IMR-90 (cell line): Measurements from ENCODE around the gene SLC13A5.

ENCODE experiments used
- BHLHE40 ChIP-seq: fragments of 150-350 bp; IDR thresholded peaks from 2 replicates; pipeline ENCODE4 v1.6.1; 2016; ENCODE audit warnings: mild to moderate bottlenecking, low read depth, low read length
- CEBPB ChIP-seq: IDR thresholded peaks from 2 replicates; pipeline ENCODE4 v1.6.1; 2012; ENCODE audit warnings: low read depth, low read length, improper control_type of control experiment
- CTCF ChIP-seq: conservative IDR thresholded peaks from 2 replicates; pipeline ENCODE4 v1.5.1; 2012; ENCODE audit warnings: mild to moderate bottlenecking, low read depth, low read length, improper control_type of control experiment
- MAFK ChIP-seq: IDR thresholded peaks from 2 replicates; pipeline ENCODE4 v1.6.1; 2012; ENCODE audit warnings: low read depth, low read length, improper control_type of control experiment
- NFE2L2 ChIP-seq: fragments of 150-350 bp; IDR thresholded peaks from 2 replicates; pipeline ENCODE4 v1.6.1; 2016; ENCODE audit warnings: low read depth, mild to moderate bottlenecking, low read length
- POLR2A ChIP-seq: IDR thresholded peaks from 2 replicates; pipeline ENCODE4 v1.6.1; 2012; ENCODE audit warnings: mild to moderate bottlenecking, low read depth, low read length
- RAD21 ChIP-seq: IDR thresholded peaks from 2 replicates; pipeline ENCODE4 v1.6.1; 2012; ENCODE audit warnings: low read length, improper control_type of control experiment
- RCOR1 ChIP-seq: IDR thresholded peaks from 2 replicates; pipeline ENCODE4 v1.6.1; 2012; ENCODE audit warnings: mild to moderate bottlenecking, low read length, improper control_type of control experiment; ENCODE audit not compliant: insufficient replicate concordance
- RFX5 ChIP-seq: IDR thresholded peaks from 2 replicates; pipeline ENCODE4 v1.8.0; 2012; ENCODE audit warnings: low read depth, mild to moderate bottlenecking, low read length, moderate library complexity
- SMC3 ChIP-seq: fragments of 150-350 bp; IDR thresholded peaks from 2 replicates; pipeline ENCODE4 v1.6.1; 2016; ENCODE audit warnings: low read depth, mild to moderate bottlenecking, antibody characterized with exemption, low read length, moderate library complexity

GRCh38 chr17:6684881-6685767 lies 28.0 kb downstream of the SLC13A5 start:
- TF ChIP-seq CEBPB (no peak), CTCF (no peak), BHLHE40 (no peak), RAD21 (no peak), RCOR1 (no peak), POLR2A (no peak), NFE2L2 (no peak), SMC3 (no peak), RFX5 (no peak), MAFK (no peak)
